Measurements from ENCODE around the gene CLN6.
"Not testable (repeated sequence)": the region's sequence is repeated elsewhere in the genome, so short reads cannot be mapped to it uniquely, and the experiment has no call there.

The CLN6 gene

GRCh38 chr15:68186671-68187397 is 42.7 kb downstream of the CLN6 start:
- DNase-seq: no peak

DNA sequence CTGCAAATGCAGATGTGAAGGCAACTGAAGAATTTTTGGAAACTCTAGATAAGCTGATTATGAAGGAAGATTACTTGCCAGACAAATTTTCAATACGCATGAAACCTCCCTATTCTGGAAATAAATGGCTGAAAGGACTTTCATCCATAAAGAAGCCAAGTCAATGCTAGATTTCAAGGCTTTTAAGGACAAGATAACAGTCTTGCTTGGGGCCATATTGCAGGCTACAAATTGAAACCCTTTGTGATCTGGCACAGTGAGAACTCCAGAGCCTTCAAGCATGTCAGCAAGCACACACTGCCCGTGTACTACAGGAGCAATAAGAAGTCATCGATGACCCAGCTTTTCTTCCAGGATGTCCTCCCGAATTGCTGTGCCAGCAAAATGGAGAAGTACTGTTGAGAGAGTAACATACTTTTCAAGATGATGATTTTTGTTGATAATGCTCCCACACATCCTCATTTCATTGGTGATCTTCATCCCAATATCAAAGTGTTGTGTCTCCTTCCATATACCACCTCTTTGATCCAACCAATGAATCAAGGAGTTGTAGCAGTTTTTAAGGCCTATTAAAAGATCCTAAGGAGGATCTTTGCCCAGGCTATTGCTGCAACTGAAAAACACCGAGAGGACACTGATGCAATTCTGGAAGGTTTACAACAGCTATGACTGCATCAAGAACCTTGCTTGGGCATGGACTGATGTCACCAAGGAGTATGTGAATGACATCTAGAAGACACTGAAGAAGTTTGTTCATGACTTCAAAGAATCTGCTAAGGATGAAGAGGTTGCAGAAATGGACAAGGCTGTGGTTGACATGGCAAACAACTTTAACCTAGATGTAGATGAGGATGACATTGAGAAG is 44.7 kb downstream of the CLN6 start:
- DNase-seq: no peak

DNA sequence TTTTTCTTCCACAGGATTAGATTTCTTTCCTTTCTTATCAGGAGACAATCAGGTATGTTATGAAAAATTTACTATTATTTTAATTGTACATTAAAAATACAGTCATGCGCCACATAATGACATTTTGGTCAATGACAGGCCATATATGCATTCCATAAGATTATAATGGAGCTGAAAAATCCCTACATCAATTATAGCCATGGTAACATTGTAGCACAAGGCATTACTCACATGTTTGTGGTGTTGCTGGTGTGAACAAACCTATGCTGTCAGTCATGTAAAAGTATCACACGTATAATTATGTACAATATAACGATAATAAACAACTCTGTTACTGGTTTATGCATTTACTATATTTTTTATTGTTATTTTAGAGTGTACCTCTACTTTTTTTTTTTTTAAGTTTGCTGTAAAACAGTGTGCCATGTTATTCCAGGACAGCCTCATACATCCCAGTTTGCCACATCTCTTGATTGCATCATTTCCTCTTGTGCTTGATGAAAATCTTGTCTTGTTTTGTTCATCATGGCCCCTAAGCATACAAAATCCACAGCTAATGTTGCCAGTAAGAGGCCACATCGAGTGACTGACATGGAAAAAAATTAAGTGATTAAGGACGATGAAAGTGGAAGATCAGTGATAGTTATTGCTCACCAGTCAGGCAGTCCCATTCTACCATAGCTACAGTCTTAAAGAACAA is 45.8 kb downstream of the CLN6 start:
- no peak for DNase-seq

DNA sequence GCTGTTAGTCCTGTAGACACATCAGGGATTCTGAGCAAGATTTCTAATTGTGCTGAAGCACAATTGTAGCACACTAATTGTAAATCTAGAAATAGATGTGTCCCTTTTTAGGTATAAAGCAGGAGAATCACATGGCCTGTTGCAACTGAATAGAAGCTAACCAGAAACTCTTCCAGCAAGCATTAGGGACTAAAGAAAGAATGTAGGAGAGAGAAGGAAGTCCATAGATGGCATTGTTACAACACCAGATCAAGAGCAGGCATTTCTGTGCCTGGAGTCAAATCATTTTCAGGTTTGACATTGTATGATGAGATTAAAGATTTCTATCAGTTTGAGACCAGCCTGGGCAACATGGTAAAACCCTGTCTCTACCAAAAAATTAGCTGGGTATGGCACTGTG is 51.8 kb downstream of the CLN6 start:
- no peak for DNase-seq

GRCh38 chr15:68176601-68177000 is 52.9 kb downstream of the CLN6 start:
- no peak for DNase-seq

GRCh38 chr15:68175526-68175925 is 54.0 kb downstream of the CLN6 start:
- DNase-seq: no peak

- no peak for DNase-seq
Observed at GRCh38 chr15:68173119-68173518, 56.4 kb downstream of the CLN6 start.

- not testable (repeated sequence) for DNase-seq
Observed at GRCh38 chr15:68172037-68172436, 57.5 kb downstream of the CLN6 start.

GRCh38 chr15:68166847-68167246 is 62.7 kb downstream of the CLN6 start:
- DNase-seq: no peak

DNA sequence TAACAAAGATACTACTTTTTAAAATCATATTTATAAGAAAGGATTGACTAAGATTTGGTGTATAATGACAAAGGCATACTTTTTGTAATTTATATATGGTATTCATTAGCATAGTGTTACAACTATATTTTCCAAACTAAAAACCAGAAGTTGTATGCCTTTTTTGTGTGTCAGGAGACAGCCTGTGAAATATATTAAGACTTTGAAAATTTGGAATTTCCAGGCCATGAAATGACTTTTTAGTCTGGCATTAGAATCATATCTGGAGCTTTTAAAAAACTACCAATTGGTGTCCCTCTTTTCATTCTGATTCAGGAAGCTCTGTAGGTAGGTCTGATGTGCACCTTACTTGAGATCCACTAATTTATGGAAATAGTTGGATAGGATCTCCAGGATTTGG is 66.3 kb downstream of the CLN6 start:
- DNase-seq: no peak

DNA sequence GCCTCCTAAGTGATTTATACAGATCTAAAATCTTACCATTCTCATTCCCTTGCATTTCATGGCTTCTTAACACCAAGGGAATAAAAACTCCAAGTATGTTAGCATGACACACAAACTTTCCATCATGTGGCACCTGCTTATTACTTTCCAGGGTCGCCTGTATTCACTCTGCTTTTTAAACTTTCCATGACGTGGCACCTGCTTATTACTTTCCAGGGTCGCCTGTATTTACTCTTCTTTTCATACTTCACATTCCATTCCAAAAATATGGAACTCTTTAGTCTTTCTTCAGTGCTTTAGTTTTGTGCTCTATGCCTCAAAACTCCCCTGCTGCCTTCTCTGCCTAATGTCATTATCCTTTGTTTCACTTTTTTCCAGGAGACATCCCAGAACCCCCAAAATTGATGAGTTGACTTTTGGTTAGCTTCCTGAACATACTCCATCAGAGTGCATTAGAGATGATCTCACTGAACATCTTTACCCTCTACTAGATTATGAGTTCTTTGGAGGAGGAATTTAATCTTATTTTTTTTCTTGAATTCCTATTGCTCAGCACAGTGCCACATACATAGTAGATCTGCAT is 71.4 kb downstream of the CLN6 start:
- no peak for DNase-seq

GRCh38 chr15:68157074-68157473 is 72.5 kb downstream of the CLN6 start:
- DNase-seq: no peak
